Measurements from ENCODE around the gene VMAC.
"Not testable (repeated sequence)": the region's sequence is repeated elsewhere in the genome, so short reads cannot be mapped to it uniquely, and the experiment has no call there.

Gene VMAC

GRCh38 chr19:5904352-5905113 is at the start of gene VMAC:
Gene VMAC (plus strand): TSS chr19:5904872. CDS start chr19:5904891, 19 bp downstream.
- peak; percentile 100 for DNase-seq

GRCh38 chr19:5855151-5855550 is 49.5 kb upstream of the VMAC start:
- peak; percentile 94 for DNase-seq

- DNase-seq: peak; percentile 43
Observed at GRCh38 chr19:5857203-5858081, 47.2 kb upstream of the VMAC start.

GRCh38 chr19:5863030-5863665 is 41.5 kb upstream of the VMAC start:
- DNase-seq: no peak

- no peak for DNase-seq
Observed at GRCh38 chr19:5864013-5864720, 40.5 kb upstream of the VMAC start.

GRCh38 chr19:5864725-5865486 is 39.8 kb upstream of the VMAC start:
- DNase-seq: no peak

- DNase-seq: no peak
Observed at GRCh38 chr19:5865772-5866171, 38.9 kb upstream of the VMAC start.

- no peak for DNase-seq
Observed at GRCh38 chr19:5867201-5868136, 37.2 kb upstream of the VMAC start.

GRCh38 chr19:5870986-5871394 is 33.7 kb upstream of the VMAC start:
- DNase-seq: no peak

- no peak for DNase-seq
Observed at GRCh38 chr19:5873617-5874199, 31.0 kb upstream of the VMAC start.

GRCh38 chr19:5874496-5874895 is 30.2 kb upstream of the VMAC start:
- DNase-seq: not testable (repeated sequence)

GRCh38 chr19:5877427-5877826 is 27.2 kb upstream of the VMAC start:
- no peak for DNase-seq

- DNase-seq: no peak
Observed at GRCh38 chr19:5877882-5878281, 26.8 kb upstream of the VMAC start.

- DNase-seq: no peak
Observed at GRCh38 chr19:5880196-5880595, 24.5 kb upstream of the VMAC start.

GRCh38 chr19:5880604-5881078 is 24.0 kb upstream of the VMAC start:
- DNase-seq: no peak

- DNase-seq: peak; percentile 20
Observed at GRCh38 chr19:5881543-5882299, 23.0 kb upstream of the VMAC start.

- no peak for DNase-seq
Observed at GRCh38 chr19:5882421-5882968, 22.2 kb upstream of the VMAC start.

- not testable (repeated sequence) for DNase-seq
Observed at GRCh38 chr19:5883157-5883873, 21.4 kb upstream of the VMAC start.
